ENCODE data around the gene CACNA1H.
A peak's percentile ranks its signal among the peaks of the same experiment; 100 is the strongest.

The CACNA1H gene

GRCh38 chr16:1143761-1144450 is 9.0 kb upstream of the CACNA1H start:
- no peak for DNase-seq

GRCh38 chr16:1144476-1145382 is 8.2 kb upstream of the CACNA1H start:
- DNase-seq: no peak

GRCh38 chr16:1145383-1146100 is 7.4 kb upstream of the CACNA1H start:
- no peak for DNase-seq

- no peak for DNase-seq
These were observed 6.5 kb upstream of the CACNA1H start for GRCh38 chr16:1146409-1146808.

- no peak for DNase-seq
These were observed 5.9 kb upstream of the CACNA1H start for GRCh38 chr16:1147027-1147426.

- no peak for DNase-seq
These were observed 3.7 kb upstream of the CACNA1H start for GRCh38 chr16:1149101-1149636.

GRCh38 chr16:1150511-1150982 is 2.4 kb upstream of the CACNA1H start:
- DNase-seq: peak in 1 of 6 experiments; percentile 11

GRCh38 chr16:1151424-1152122 is 1.3 kb upstream of the CACNA1H start:
- no peak for DNase-seq

GRCh38 chr16:1152123-1152638 is 725 bp upstream of the CACNA1H start:
- DNase-seq: peak; percentile 54 to 82 (median 72)

- peak in 1 of 6 experiments; percentile 13 for DNase-seq
These were observed 714 bp downstream of the CACNA1H start for GRCh38 chr16:1153480-1154160.

GRCh38 chr16:1154291-1154886 is 1.5 kb downstream of the CACNA1H start:
- no peak for DNase-seq

- DNase-seq: no peak
These were observed 2.0 kb downstream of the CACNA1H start for GRCh38 chr16:1154887-1155331.

- no peak for DNase-seq
These were observed 2.6 kb downstream of the CACNA1H start for GRCh38 chr16:1155353-1156054.

- no peak for DNase-seq
These were observed 3.4 kb downstream of the CACNA1H start for GRCh38 chr16:1156055-1156982.

- no peak for DNase-seq
These were observed 4.2 kb downstream of the CACNA1H start for GRCh38 chr16:1156983-1157638.

- no peak for DNase-seq
These were observed 4.9 kb downstream of the CACNA1H start for GRCh38 chr16:1157639-1158455.

GRCh38 chr16:1158456-1159324 is 5.8 kb downstream of the CACNA1H start:
- DNase-seq: no peak
